Measurements from ENCODE around the gene CCDC47. TPM values are rescaled to one million over a fixed set of nuclear protein-coding genes. Genes with fewer than 3 reads are reported as not detected.

Gene CCDC47
- total and polyA plus RNA-seq, 2 donors from 2014 or later: 50.9 to 83.1 TPM

DNA sequence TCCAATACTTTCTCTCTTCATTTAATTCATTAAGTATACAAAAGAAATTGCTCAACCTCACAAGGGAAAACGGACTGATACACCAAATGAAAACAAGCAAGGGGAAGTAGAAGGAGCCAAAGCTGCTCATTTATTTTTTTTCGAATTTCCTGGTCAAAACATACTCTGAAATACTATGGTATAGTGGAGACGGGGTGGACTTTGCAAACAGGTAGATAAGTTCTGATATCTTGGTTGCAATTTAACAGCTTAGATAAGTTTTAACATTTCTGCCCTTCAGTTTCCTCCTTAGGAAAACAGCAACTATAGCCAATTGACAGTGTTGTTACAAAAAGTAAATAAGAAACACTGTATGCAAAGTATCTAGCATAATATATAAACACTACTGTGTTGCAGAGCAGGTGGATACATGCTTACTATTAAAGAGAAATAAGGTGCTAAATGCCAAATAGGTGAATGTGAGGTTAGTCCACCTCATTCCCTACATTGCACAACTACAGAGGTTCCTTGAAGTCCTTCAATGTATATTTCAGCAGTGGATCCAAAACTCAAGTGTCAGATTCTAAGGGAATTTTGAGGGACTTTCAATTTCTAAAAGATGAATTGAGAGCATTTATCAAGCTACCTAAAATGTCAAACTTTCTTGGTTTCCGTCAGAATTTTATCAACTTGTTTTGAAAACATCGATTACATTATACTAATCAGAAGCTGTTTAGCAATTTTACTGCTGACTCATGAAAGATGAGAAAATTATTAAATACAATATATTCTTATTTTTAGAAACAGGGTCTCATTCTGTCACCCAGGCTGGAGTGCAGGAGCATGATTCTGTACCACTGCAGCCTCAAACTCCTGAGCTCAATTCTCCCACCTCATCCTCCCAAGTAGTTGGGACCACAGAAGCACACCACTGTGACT, 11.0 kb downstream of the CCDC47 start:
- peaks cover 9 to 35% (median 10%) of the 10 kb centered on the region in 3 donors for H3K36me3 ChIP-seq (ENCODE audit: control insufficient read depth in 2 of 3, insufficient read depth in 3 of 3, low read length in 3 of 3)
- DNase-seq (no peak), FAIRE-seq (no peak)
- H3K27me3 ChIP-seq (ENCODE audit: control insufficient read depth, insufficient read depth, low read length): no peaks in the 10 kb centered on the region
- TF ChIP-seq, protein P1, sequence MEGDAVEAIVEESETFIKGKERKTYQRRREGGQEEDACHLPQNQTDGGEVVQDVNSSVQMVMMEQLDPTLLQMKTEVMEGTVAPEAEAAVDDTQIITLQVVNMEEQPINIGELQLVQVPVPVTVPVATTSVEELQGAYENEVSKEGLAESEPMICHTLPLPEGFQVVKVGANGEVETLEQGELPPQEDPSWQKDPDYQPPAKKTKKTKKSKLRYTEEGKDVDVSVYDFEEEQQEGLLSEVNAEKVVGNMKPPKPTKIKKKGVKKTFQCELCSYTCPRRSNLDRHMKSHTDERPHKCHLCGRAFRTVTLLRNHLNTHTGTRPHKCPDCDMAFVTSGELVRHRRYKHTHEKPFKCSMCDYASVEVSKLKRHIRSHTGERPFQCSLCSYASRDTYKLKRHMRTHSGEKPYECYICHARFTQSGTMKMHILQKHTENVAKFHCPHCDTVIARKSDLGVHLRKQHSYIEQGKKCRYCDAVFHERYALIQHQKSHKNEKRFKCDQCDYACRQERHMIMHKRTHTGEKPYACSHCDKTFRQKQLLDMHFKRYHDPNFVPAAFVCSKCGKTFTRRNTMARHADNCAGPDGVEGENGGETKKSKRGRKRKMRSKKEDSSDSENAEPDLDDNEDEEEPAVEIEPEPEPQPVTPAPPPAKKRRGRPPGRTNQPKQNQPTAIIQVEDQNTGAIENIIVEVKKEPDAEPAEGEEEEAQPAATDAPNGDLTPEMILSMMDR (IDR thresholded peaks at IDR 0.05; ENCODE audit: borderline replicate concordance, extremely low read depth, insufficient read depth): no peak
- H3K4me1 ChIP-seq (ENCODE audit: control insufficient read depth in 2 of 3, insufficient read depth in 2 of 3, low read depth in 1 of 3, low read length in 3 of 3): peaks cover 0 to 4% (median 0%) of the 10 kb centered on the region in 3 donors
- intact Hi-C loops (cut with DNase I): no loop called here
- no peaks in the 10 kb centered on the region for H3K9me3 ChIP-seq (ENCODE audit: control insufficient read depth in 2 of 3, insufficient read depth in 1 of 3, low read length in 3 of 3)
- H3K9ac ChIP-seq (ENCODE audit: low read length in 3 of 3): no peak overlapping the region
- H3K4me3 ChIP-seq (ENCODE audit: low read length in 3 of 3): no peak overlapping the region
- H3K27ac ChIP-seq (ENCODE audit: low read depth in 2 of 2, low read length in 2 of 2): no peak overlapping the region

- no peak overlapping the region for H3K27ac ChIP-seq (ENCODE audit: low read depth in 2 of 2, low read length in 2 of 2)
- H3K9me3 ChIP-seq (ENCODE audit: control insufficient read depth in 2 of 3, insufficient read depth in 1 of 3, low read length in 3 of 3): no peaks in the 10 kb centered on the region
- no peaks in the 10 kb centered on the region for H3K27me3 ChIP-seq (ENCODE audit: control insufficient read depth, insufficient read depth, low read length)
- peaks cover 13 to 45% (median 20%) of the 10 kb centered on the region in 3 donors for H3K36me3 ChIP-seq (ENCODE audit: control insufficient read depth in 2 of 3, insufficient read depth in 3 of 3, low read length in 3 of 3)
- no peaks in the 10 kb centered on the region for H3K4me1 ChIP-seq (ENCODE audit: control insufficient read depth in 2 of 3, insufficient read depth in 2 of 3, low read depth in 1 of 3, low read length in 3 of 3)
- DNase-seq: no peak
- TF ChIP-seq, protein P1 (IDR thresholded peaks at IDR 0.05; ENCODE audit: borderline replicate concordance, extremely low read depth, insufficient read depth): no peak
- intact Hi-C loops (cut with DNase I): no loop called here
- no peak overlapping the region for H3K4me3 ChIP-seq (ENCODE audit: low read length in 3 of 3)
- no peak for FAIRE-seq
- H3K9ac ChIP-seq (ENCODE audit: low read length in 3 of 3): no peak overlapping the region
Measured at GRCh38 chr17:63760771-63761539, 12.4 kb downstream of the CCDC47 start.

- no peak overlapping the region for H3K9ac ChIP-seq (ENCODE audit: low read length in 3 of 3)
- H3K36me3 ChIP-seq (ENCODE audit: control insufficient read depth in 2 of 3, insufficient read depth in 3 of 3, low read length in 3 of 3): peaks cover 11 to 52% (median 26%) of the 10 kb centered on the region in 3 donors
- intact Hi-C loops (cut with DNase I): no loop called here
- H3K9me3 ChIP-seq (ENCODE audit: control insufficient read depth in 2 of 3, insufficient read depth in 1 of 3, low read length in 3 of 3): no peaks in the 10 kb centered on the region
- TF ChIP-seq, protein P1 (IDR thresholded peaks at IDR 0.05; ENCODE audit: borderline replicate concordance, extremely low read depth, insufficient read depth): no peak
- DNase-seq (no peak), FAIRE-seq (no peak)
- no peaks in the 10 kb centered on the region for H3K4me1 ChIP-seq (ENCODE audit: control insufficient read depth in 2 of 3, insufficient read depth in 2 of 3, low read depth in 1 of 3, low read length in 3 of 3)
- H3K27me3 ChIP-seq (ENCODE audit: control insufficient read depth, insufficient read depth, low read length): no peaks in the 10 kb centered on the region
- no peak overlapping the region for H3K27ac ChIP-seq (ENCODE audit: low read depth in 2 of 2, low read length in 2 of 2)
- H3K4me3 ChIP-seq (ENCODE audit: low read length in 3 of 3): no peak overlapping the region
Measured at GRCh38 chr17:63758428-63758827, 15.0 kb downstream of the CCDC47 start.
